A673 (cell line): ENCODE results near the gene FETUB. TPM values are rescaled to one million over a fixed set of nuclear protein-coding genes. Genes with fewer than 3 reads are reported as not detected.

ENCODE experiments used
- BruUV-seq: library from RNA; stranded (reverse); fragments of 400-500 nt; replicated peaks from 2 replicates; lab custom pipeline; 2021; lab: Mats Ljungman, UMichigan
- CTCF ChIA-PET: fragments of 300-600 bp; sonication (Branson Sonifier 250); formaldehyde crosslinking; loops from one replicate; lab custom pipeline; 2022; ENCODE audit warnings: antibody characterized with exemption; lab: Charles Lee
- POLR2A ChIA-PET: fragments of 300-600 bp; sonication (Branson Sonifier 250); formaldehyde crosslinking; loops from one replicate; lab custom pipeline; 2022; ENCODE audit warnings: antibody characterized with exemption; ENCODE audit not compliant: low non-redundant PET; lab: Charles Lee
- DNase-seq: peaks from one replicate; pipeline ENCODE4 v3.0.0-alpha.2; 2015; ENCODE audit warnings: low spot score
- H3K27ac ChIP-seq: fragments of 200-600 bp; sonication (generic); 2 replicates; pipeline ENCODE4 v1.5.1; 2016; ENCODE audit warnings: mixed run types, low read depth, mild to moderate bottlenecking, mixed read lengths, antibody characterized with exemption, low read length; ENCODE audit not compliant: poor library complexity, severe bottlenecking
- H3K27me3 ChIP-seq: fragments of 200-600 bp; sonication (generic); replicated peaks from 2 replicates; pipeline ENCODE4 v1.6.1; 2017; ENCODE audit warnings: mixed run types, low read depth, mild to moderate bottlenecking, mixed read lengths, antibody characterized with exemption, low read length; ENCODE audit not compliant: insufficient read depth, poor library complexity
- H3K36me3 ChIP-seq: fragments of 200-600 bp; sonication (generic); 2 replicates; pipeline ENCODE4 v1.6.1; 2016; ENCODE audit warnings: mixed run types, mild to moderate bottlenecking, mixed read lengths, antibody characterized with exemption, low read length; ENCODE audit not compliant: insufficient read depth, poor library complexity, severe bottlenecking
- H3K4me1 ChIP-seq: fragments of 200-600 bp; sonication (generic); 2 replicates; pipeline ENCODE4 v1.6.1; 2017; ENCODE audit warnings: mixed run types, mild to moderate bottlenecking, mixed read lengths, antibody characterized with exemption, low read length; ENCODE audit not compliant: insufficient read depth, poor library complexity, severe bottlenecking
- H3K4me3 ChIP-seq: fragments of 200-600 bp; sonication (generic); 2 replicates; pipeline ENCODE4 v1.5.1; 2016; ENCODE audit warnings: low read depth, mixed run types, mild to moderate bottlenecking, mixed read lengths, low read length; ENCODE audit not compliant: poor library complexity, severe bottlenecking
- H3K9me3 ChIP-seq: fragments of 200-600 bp; sonication (generic); 2 replicates; pipeline ENCODE4 v1.6.1; 2016; ENCODE audit warnings: mixed run types, low read depth, mild to moderate bottlenecking, mixed read lengths, antibody characterized with exemption, low read length; ENCODE audit not compliant: poor library complexity, severe bottlenecking
- CTCF ChIP-seq: fragments of 300-800, 200-600 bp; sonication (generic); conservative IDR thresholded peaks from 2 replicates; pipeline ENCODE4 v1.5.1; 2017; ENCODE audit warnings: low read depth, mild to moderate bottlenecking, antibody characterized with exemption, low read length, moderate library complexity, mixed read lengths
- EZH2 ChIP-seq: fragments of 200-600 bp; sonication (generic); IDR thresholded peaks from 2 replicates; pipeline ENCODE4 v1.6.1; 2017; ENCODE audit warnings: borderline replicate concordance, low read depth, mild to moderate bottlenecking, mixed read lengths, antibody characterized with exemption, low read length; ENCODE audit not compliant: poor library complexity, severe bottlenecking
- intact Hi-C: fragments of 100-400 bp; cut with micrococcal nuclease; formaldehyde crosslinking; loops from one replicate; pipeline ENCODE4 v1.10.0; 2022; ENCODE audit not compliant: unreplicated experiment
- total RNA-seq: library from RNA; stranded (reverse); gene quantifications from 2 replicates; pipeline ENCODE4 v1.2.3, GENCODE V29; 2021

Gene FETUB
- total RNA-seq, 1 experiment from 2014 or later = not detected

GRCh38 chr3:186622651-186623310, 17.4 kb upstream of the FETUB start:
- TF ChIP-seq CTCF = no peak
- TF ChIP-seq EZH2 = no peak
- H3K4me1 ChIP-seq = no peaks in the 10 kb centered on the region
- no peak for DNase-seq
- H3K27ac ChIP-seq = no peak overlapping the region
- H3K27me3 ChIP-seq = peaks cover 3% of the 10 kb centered on the region
- intact Hi-C loops = no loop called here
- CTCF ChIA-PET = no interaction called here
- no peak overlapping the region for H3K4me3 ChIP-seq
- POLR2A ChIA-PET = no interaction called here
- no TSS peak for BruUV-seq
- no peaks in the 10 kb centered on the region for H3K9me3 ChIP-seq
- H3K36me3 ChIP-seq = no peaks in the 10 kb centered on the region

GRCh38 chr3:186624598-186624997, 15.6 kb upstream of the FETUB start:
- Histone ChIP-seq H3K4me3 (no peak overlapping the region), H3K4me1 (no peaks in the 10 kb centered on the region), H3K36me3 (no peaks in the 10 kb centered on the region), H3K27me3 (peaks cover 3% of the 10 kb centered on the region), H3K27ac (no peak overlapping the region), H3K9me3 (no peaks in the 10 kb centered on the region)
- TF ChIP-seq EZH2 (no peak), CTCF (no peak)
- no peak for DNase-seq
- intact Hi-C loops = no loop called here
- POLR2A ChIA-PET = no interaction called here
- no TSS peak for BruUV-seq
- CTCF ChIA-PET = interaction anchor here (2.0 to 2.9 kb wide), 2 partner anchors 8 to 10 kb away, joined by 7 to 9 read pairs; no protein-coding TSS in a partner anchor

- intact Hi-C loops = no loop called here
- Histone ChIP-seq H3K36me3 (no peaks in the 10 kb centered on the region), H3K27me3 (peaks cover 3% of the 10 kb centered on the region), H3K9me3 (no peaks in the 10 kb centered on the region), H3K4me3 (no peak overlapping the region), H3K27ac (no peak overlapping the region), H3K4me1 (no peaks in the 10 kb centered on the region)
- no TSS peak for BruUV-seq
- no peak for DNase-seq
- ChIA-PET POLR2A (no interaction called here), CTCF (interaction anchor here (2.0 to 2.9 kb wide), 2 partner anchors 9 to 11 kb away, joined by 7 to 9 read pairs; no protein-coding TSS in a partner anchor)
- TF ChIP-seq CTCF (no peak), EZH2 (no peak)
Measured at GRCh38 chr3:186625600-186626042, 14.6 kb upstream of the FETUB start.
